Esophagus muscularis mucosa (tissue), 4 donors: ENCODE measurements around the gene CEP112. TPM values are rescaled to one million over a fixed set of nuclear protein-coding genes. Genes with fewer than 3 reads are reported as not detected.

Experiments used
- DNase-seq: peaks from one replicate; pipeline ENCODE4 v3.0.0-alpha.2; 2017; ENCODE audit errors: extremely low spot score
- H3K27ac ChIP-seq, 4 donors: fragments of 200-600 bp; sonication (generic); replicated peaks in 1 of 4; 1 replicate in 3 of 4; 2 replicates in 1 of 4; pipeline ENCODE4 v1.5.1; 2016 to 2019; ENCODE audit warnings: mild to moderate bottlenecking in 1 of 4
- H3K27me3 ChIP-seq, 4 donors: fragments of 200-600 bp; sonication (generic); one replicate each; pipeline versions ENCODE4 v1.5.1 to v1.6.0; 2016 to 2019
- H3K36me3 ChIP-seq, 4 donors: fragments of 200-600 bp; sonication (generic); one replicate each; pipeline ENCODE4 v1.5.1; 2016 to 2019
- H3K4me1 ChIP-seq, 4 donors: fragments of 200-600 bp; sonication (generic); one replicate each; pipeline ENCODE4 v1.5.1; 2016 to 2019
- H3K4me3 ChIP-seq, 4 donors: fragments of 200-600 bp; sonication (generic); 1 replicate in 2 of 4; 2 replicates in 2 of 4; pipeline ENCODE4 v1.5.1; 2016 to 2019; ENCODE audit warnings: mild to moderate bottlenecking in 4 of 4, moderate library complexity in 1 of 4
- H3K9me3 ChIP-seq, 4 donors: fragments of 200-600 bp; sonication (generic); 1 replicate in 3 of 4; 2 replicates in 1 of 4; pipeline ENCODE4 v1.5.1; 2016 to 2019
- CTCF ChIP-seq, 3 experiments: fragments of 200-600 bp in 2 of 3; fragments of 450-650 bp in 1 of 3; sonication (generic) in 2 of 3; IDR thresholded peaks; one replicate each; pipeline ENCODE4 v1.5.1; 2017 to 2019; ENCODE audit warnings: antibody characterized with exemption in 3 of 3, mild to moderate bottlenecking in 2 of 3, moderate library complexity in 1 of 3
- EP300 ChIP-seq: sonication (generic); formaldehyde crosslinking; IDR thresholded peaks from one replicate; pipeline ENCODE4 v1.6.1; 2017; ENCODE audit warnings: antibody characterized with exemption
- POLR2A ChIP-seq: fragments of 450-650 bp; IDR thresholded peaks from one replicate; pipeline ENCODE4 v1.6.1; 2017; ENCODE audit warnings: antibody characterized with exemption, moderate library complexity, mild to moderate bottlenecking, low read depth
- POLR2AphosphoS5 ChIP-seq, 2 donors: sonication (generic); formaldehyde crosslinking; IDR thresholded peaks; one replicate each; pipeline ENCODE4 v1.6.1; 2017; ENCODE audit warnings: antibody characterized with exemption in 2 of 2
- WGBS: methylation state at CpG from one replicate; pipeline ENCODE4 v1.1.5; 2018; 5-methylcytosine and 5-hydroxymethylcytosine counted together
- intact Hi-C: fragments of 100-400 bp; cut with DNase I; formaldehyde crosslinking; loops from one replicate; pipeline ENCODE4 v1.15.1; 2023
- total RNA-seq, 4 donors: library from RNA; depleted of rRNA; stranded (reverse); fragments of >200 nt; gene quantifications; one replicate each; pipeline versions ENCODE4 v1.1.0 to v1.2.1, GENCODE V29; 2016

CEP112 gene
- total RNA-seq, 4 donors from 2014 or later: 17.0 to 24.7 (median 23.2) TPM

DNA sequence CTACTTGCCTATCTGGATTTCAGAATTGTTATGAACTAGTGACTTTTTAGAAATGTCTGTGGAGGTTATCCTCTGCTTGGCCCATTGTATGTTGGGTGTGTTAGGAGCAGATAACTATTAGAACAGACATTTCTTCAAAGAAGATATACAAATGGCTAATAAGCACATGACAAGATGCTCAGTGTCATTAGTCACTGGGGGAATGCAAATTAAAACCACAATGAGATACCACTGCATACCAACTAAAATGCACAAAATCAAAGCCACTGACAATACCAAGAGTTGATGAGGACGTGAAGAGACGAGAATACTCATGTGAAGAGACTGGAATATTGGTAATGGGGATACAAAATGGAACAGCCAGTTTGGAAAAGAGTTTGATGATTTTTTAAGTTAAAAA lies 39.2 kb downstream of the CEP112 start:
- intact Hi-C loops: no loop called here
- Histone ChIP-seq H3K4me3 (no peak overlapping the region), H3K27ac (no peak overlapping the region), H3K9me3 (no peaks in the 10 kb centered on the region), H3K4me1 (no peaks in the 10 kb centered on the region), H3K27me3 (no peaks in the 10 kb centered on the region), H3K36me3 (peaks cover 0 to 6% (median 2%) of the 10 kb centered on the region in 4 donors)
- TF ChIP-seq POLR2AphosphoS5 (IDR thresholded peaks at IDR 0.05) (no peak), POLR2A (no peak), CTCF (IDR thresholded peaks at IDR 0.05) (no peak), EP300 (no peak)
- DNase-seq: no peak
- 48% methylated on average over 2 of the region's 2 CpGs for WGBS

GRCh38 chr17:66150708-66151107 lies 41.2 kb downstream of the CEP112 start:
- Histone ChIP-seq H3K4me3 (no peak overlapping the region), H3K4me1 (no peaks in the 10 kb centered on the region), H3K36me3 (peaks cover 0 to 4% (median under 1%) of the 10 kb centered on the region in 4 donors), H3K27me3 (no peaks in the 10 kb centered on the region), H3K9me3 (no peaks in the 10 kb centered on the region), H3K27ac (no peak overlapping the region)
- TF ChIP-seq POLR2A (no peak), POLR2AphosphoS5 (IDR thresholded peaks at IDR 0.05) (no peak), CTCF (IDR thresholded peaks at IDR 0.05) (no peak), EP300 (no peak)
- DNase-seq: no peak
- intact Hi-C loops: no loop called here

GRCh38 chr17:66149562-66149961 lies 42.4 kb downstream of the CEP112 start:
- Histone ChIP-seq H3K27me3 (no peaks in the 10 kb centered on the region), H3K4me1 (no peaks in the 10 kb centered on the region), H3K9me3 (no peaks in the 10 kb centered on the region), H3K36me3 (peaks cover 0 to 4% (median under 1%) of the 10 kb centered on the region in 4 donors), H3K4me3 (no peak overlapping the region), H3K27ac (no peak overlapping the region)
- DNase-seq: no peak
- no peak for TF ChIP-seq POLR2AphosphoS5 (IDR thresholded peaks at IDR 0.05)
- TF ChIP-seq EP300: no peak
- no peak for TF ChIP-seq CTCF (IDR thresholded peaks at IDR 0.05)
- TF ChIP-seq POLR2A: no peak
- intact Hi-C loops: no loop called here

GRCh38 chr17:66146394-66146793 lies 45.5 kb downstream of the CEP112 start:
- TF ChIP-seq EP300: no peak
- TF ChIP-seq POLR2AphosphoS5 (IDR thresholded peaks at IDR 0.05): no peak
- TF ChIP-seq CTCF (IDR thresholded peaks at IDR 0.05): no peak
- TF ChIP-seq POLR2A: no peak
- no peak overlapping the region for H3K4me3 ChIP-seq
- H3K36me3 ChIP-seq: peaks cover 0 to 8% (median 4%) of the 10 kb centered on the region in 4 donors
- no peaks in the 10 kb centered on the region for H3K9me3 ChIP-seq
- H3K27ac ChIP-seq: no peak overlapping the region
- H3K4me1 ChIP-seq: no peaks in the 10 kb centered on the region
- DNase-seq: no peak
- no peaks in the 10 kb centered on the region for H3K27me3 ChIP-seq
- WGBS: 95% methylated on average over 4 of the region's 4 CpGs
- intact Hi-C loops: no loop called here

DNA sequence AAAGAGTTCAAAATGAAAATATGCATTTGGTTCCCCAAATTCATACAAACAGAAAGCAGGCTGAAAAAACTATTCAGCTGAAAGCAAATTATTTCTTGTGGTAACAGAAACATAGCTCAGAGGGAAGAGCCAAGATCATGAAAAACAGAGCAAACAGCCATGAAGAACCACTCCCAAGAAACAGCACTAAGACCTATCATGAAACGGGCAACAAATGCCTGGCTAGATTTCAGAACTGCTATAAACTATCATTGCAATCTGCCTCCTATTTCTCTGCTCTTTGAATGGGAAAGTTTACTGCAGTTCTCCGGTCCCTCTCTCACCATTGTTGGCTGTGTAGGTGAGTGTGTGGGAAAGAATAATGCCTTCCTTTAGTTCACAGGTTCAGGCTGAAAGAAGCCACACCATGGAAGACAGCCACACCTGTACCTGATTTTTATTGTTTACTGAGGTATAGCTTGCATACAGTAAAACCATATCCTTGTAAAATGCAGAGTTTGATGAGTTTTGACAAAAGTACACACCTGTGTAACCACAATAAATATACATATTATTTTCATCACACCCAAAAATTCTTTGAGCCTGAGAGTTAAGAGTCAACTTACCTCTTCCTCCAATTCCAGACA lies 48.2 kb downstream of the CEP112 start:
- no peak for TF ChIP-seq EP300
- no peak for TF ChIP-seq POLR2A
- TF ChIP-seq POLR2AphosphoS5 (IDR thresholded peaks at IDR 0.05): no peak
- no peak for TF ChIP-seq CTCF (IDR thresholded peaks at IDR 0.05)
- 90% methylated on average over 2 of the region's 2 CpGs for WGBS
- Histone ChIP-seq H3K4me3 (no peak overlapping the region), H3K9me3 (no peaks in the 10 kb centered on the region), H3K27me3 (no peaks in the 10 kb centered on the region), H3K4me1 (no peaks in the 10 kb centered on the region), H3K27ac (no peak overlapping the region), H3K36me3 (peaks cover 0 to 8% (median 2%) of the 10 kb centered on the region in 4 donors)
- intact Hi-C loops: no loop called here
- no peak for DNase-seq
